ENCODE measurements around the gene CENPX.

GRCh38 chr17:82037889-82038195, 15.2 kb upstream of the CENPX start:
- TF ChIP-seq NFIC (IDR thresholded peaks at IDR 0.05), result no peak
- TF ChIP-seq RAD21 (IDR thresholded peaks at IDR 0.05; ENCODE audit: low read depth), result no peak
